Measurements from ENCODE around the gene SIX3.

Gene SIX3

DNA sequence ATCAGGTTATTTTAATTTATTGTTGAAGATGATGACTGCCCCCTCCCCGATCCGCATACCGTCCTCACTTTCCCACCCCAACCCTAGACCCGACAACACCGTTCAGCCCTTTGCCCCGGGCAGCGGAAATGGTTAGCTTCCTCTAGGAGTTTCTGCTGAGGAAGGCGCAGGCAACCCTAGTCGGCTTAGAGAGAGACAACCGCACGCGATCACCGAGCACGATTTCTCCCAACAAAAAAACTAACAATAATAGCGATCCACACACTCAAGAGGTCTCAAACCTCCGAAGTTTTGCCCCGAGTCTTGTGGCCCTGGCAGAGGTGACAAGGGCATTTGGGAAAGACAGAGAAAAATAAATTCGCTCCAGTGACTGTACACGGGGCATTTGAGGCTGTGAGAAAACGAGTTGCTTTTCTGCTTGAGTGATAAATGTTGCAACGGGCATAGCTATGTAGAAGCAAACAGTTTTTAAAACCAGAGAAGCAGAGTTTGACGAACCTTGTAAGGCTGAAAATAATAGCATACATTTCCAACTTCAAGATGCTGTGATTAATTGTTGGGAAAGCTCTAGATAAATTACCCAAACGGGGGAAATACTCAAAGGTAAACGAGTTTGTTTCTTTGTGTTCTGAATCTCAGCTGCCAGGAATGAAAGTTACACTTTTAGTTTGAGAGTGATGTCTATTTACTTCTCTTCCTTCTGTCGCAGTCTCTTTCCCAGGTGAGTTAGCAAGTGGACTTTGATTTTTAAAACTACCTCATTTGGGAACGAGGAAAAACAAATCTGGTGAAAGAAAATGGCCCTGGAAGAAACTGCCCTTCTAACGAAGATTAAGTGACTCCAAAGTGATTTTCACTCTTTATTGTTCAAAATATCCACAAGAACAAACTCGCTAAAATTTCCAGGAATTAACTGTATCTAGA is 11.0 kb upstream of the SIX3 start:
- Histone ChIP-seq H3K9me3 (ENCODE audit: control insufficient read depth in 1 of 2, low read length in 2 of 2) (no peaks in the 10 kb centered on the region), H3K4me3 (ENCODE audit: low read depth in 1 of 2, low read length in 2 of 2) (no peak overlapping the region), H3K9ac (ENCODE audit: low read depth in 1 of 2, low read length in 2 of 2) (no peak overlapping the region), H3K4me1 (ENCODE audit: control insufficient read depth in 1 of 2, insufficient read depth in 2 of 2, low read length in 2 of 2) (peaks cover 0 to 10% of the 10 kb centered on the region in 2 donors), H3K27me3 (ENCODE audit: control insufficient read depth in 1 of 2, insufficient read depth in 2 of 2, low read length in 2 of 2) (peaks cover 84 to 90% of the 10 kb centered on the region in 2 donors), H3K36me3 (ENCODE audit: control insufficient read depth in 1 of 2, insufficient read depth in 2 of 2, low read length in 2 of 2) (no peaks in the 10 kb centered on the region), H3K27ac (ENCODE audit: low read depth, low read length) (no peak overlapping the region)

DNA sequence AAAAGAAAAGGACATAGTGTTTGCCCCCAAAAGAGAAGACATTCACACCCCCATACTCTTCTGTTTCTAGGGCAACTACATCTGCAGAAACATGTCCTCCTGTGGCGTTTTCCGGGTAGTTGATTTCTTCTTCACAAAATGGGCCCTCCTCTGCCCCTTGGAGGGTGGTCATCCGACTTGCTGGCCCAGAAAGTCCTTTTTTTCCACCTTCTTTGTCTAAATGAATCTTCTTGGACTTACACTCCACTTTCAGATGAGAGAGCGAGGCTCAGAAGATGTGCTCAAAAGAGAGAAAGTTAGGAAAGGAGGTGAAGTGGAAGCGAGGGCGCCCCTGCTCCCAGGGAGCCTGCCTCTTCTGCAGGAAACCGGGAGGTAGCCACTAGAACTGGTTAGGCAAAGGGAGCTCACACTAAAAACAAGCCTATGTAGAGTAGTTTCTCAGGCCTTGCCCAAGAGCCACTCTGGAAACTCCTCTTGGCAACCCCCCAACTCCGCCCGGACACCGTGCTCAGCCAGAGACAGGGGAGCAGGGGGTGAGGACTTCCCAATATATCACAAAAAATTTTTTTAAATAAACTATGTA is 10.2 kb upstream of the SIX3 start:
- Histone ChIP-seq H3K27me3 (ENCODE audit: control insufficient read depth in 1 of 2, insufficient read depth in 2 of 2, low read length in 2 of 2) (peaks cover 81 to 89% of the 10 kb centered on the region in 2 donors), H3K36me3 (ENCODE audit: control insufficient read depth in 1 of 2, insufficient read depth in 2 of 2, low read length in 2 of 2) (no peaks in the 10 kb centered on the region), H3K27ac (ENCODE audit: low read depth, low read length) (no peak overlapping the region), H3K9ac (ENCODE audit: low read depth in 1 of 2, low read length in 2 of 2) (no peak overlapping the region), H3K4me1 (ENCODE audit: control insufficient read depth in 1 of 2, insufficient read depth in 2 of 2, low read length in 2 of 2) (peaks cover 0 to 10% of the 10 kb centered on the region in 2 donors), H3K4me3 (ENCODE audit: low read depth in 1 of 2, low read length in 2 of 2) (no peak overlapping the region), H3K9me3 (ENCODE audit: control insufficient read depth in 1 of 2, low read length in 2 of 2) (no peaks in the 10 kb centered on the region)

GRCh38 chr2:44932079-44932478 is 9.4 kb upstream of the SIX3 start:
- Histone ChIP-seq H3K9ac (ENCODE audit: low read depth in 1 of 2, low read length in 2 of 2) (no peak overlapping the region), H3K27ac (ENCODE audit: low read depth, low read length) (no peak overlapping the region), H3K4me1 (ENCODE audit: control insufficient read depth in 1 of 2, insufficient read depth in 2 of 2, low read length in 2 of 2) (peaks cover 0 to 10% of the 10 kb centered on the region in 2 donors), H3K9me3 (ENCODE audit: control insufficient read depth in 1 of 2, low read length in 2 of 2) (no peaks in the 10 kb centered on the region), H3K27me3 (ENCODE audit: control insufficient read depth in 1 of 2, insufficient read depth in 2 of 2, low read length in 2 of 2) (peaks cover 84 to 91% of the 10 kb centered on the region in 2 donors), H3K4me3 (ENCODE audit: low read depth in 1 of 2, low read length in 2 of 2) (no peak overlapping the region), H3K36me3 (ENCODE audit: control insufficient read depth in 1 of 2, insufficient read depth in 2 of 2, low read length in 2 of 2) (no peaks in the 10 kb centered on the region)

DNA sequence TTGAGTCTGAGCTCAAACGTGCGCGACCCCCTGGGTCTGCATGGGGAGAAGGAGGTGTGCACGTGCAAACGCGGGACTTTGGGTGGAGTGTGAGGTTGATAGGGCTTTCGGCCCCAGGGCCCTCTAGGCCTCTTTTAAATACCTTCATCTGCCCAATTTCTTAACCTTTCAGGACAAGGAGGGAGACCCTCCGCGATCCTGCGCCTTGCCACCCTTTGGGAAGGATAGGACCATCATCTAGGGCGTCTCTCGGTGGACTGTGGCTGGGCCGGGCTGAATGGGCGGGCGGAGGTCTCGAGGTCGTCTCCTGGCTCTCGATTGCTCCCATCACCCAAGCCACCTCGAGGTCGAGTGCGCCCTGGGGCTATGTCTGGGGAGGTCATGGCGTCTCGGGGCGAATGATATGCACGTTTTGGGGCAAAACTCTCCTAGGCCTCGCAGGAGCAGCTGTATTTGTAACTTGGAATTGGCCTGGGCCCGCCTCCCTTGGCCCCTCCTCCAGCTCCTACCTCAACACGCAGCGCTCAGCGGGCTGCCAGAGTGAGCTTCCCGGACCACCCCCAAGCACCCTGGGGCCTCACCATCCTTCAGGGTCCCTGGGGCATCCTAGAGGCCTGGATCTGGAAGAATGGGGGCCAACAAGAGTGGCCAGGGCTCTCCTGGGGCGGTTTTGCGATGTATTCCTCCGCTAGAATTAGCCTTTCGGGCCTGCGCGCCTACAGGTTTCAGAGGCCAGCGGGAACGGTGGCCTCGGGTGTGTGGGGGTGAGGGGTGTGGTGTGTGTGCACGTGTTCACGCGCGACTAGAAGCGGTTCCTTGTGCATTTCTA is 8.7 kb upstream of the SIX3 start:
- H3K9me3 ChIP-seq (ENCODE audit: control insufficient read depth in 1 of 2, low read length in 2 of 2), result no peaks in the 10 kb centered on the region
- no peaks in the 10 kb centered on the region for H3K36me3 ChIP-seq (ENCODE audit: control insufficient read depth in 1 of 2, insufficient read depth in 2 of 2, low read length in 2 of 2)
- H3K4me1 ChIP-seq (ENCODE audit: control insufficient read depth in 1 of 2, insufficient read depth in 2 of 2, low read length in 2 of 2), result peaks cover 0 to 10% of the 10 kb centered on the region in 2 donors
- H3K9ac ChIP-seq (ENCODE audit: low read depth in 1 of 2, low read length in 2 of 2), result no peak overlapping the region
- peaks cover 83 to 90% of the 10 kb centered on the region in 2 donors for H3K27me3 ChIP-seq (ENCODE audit: control insufficient read depth in 1 of 2, insufficient read depth in 2 of 2, low read length in 2 of 2)
- H3K4me3 ChIP-seq (ENCODE audit: low read depth in 1 of 2, low read length in 2 of 2), result no peak overlapping the region
- H3K27ac ChIP-seq (ENCODE audit: low read depth, low read length), result no peak overlapping the region

DNA sequence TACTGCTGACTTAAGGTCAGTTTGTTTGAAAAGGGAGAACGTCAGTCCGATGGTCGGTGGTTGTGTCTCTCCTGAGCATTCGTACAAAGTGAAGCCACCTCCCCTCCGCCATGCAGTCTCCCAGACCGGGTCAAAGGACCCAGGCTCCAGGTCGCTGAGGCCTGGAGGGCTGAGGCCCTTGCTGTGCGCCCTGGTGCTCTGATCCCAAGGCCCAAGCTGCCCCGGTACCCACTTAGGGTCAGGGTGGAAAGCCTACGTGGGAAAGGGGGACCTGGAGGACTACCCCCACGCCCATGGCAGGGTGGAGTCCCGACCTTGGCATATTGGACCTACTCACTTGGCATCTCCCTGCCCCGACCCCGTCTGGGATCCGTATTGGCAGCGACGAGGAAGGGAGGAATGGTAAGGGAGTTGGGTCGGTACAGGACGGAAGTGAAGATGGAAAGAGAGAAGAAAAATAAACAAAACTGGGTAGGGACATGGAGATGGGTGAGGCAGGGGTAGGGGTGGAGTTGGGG is 8.0 kb upstream of the SIX3 start:
- H3K4me3 ChIP-seq (ENCODE audit: low read depth in 1 of 2, low read length in 2 of 2), result no peak overlapping the region
- peaks cover 83 to 90% of the 10 kb centered on the region in 2 donors for H3K27me3 ChIP-seq (ENCODE audit: control insufficient read depth in 1 of 2, insufficient read depth in 2 of 2, low read length in 2 of 2)
- no peak overlapping the region for H3K27ac ChIP-seq (ENCODE audit: low read depth, low read length)
- no peak overlapping the region for H3K9ac ChIP-seq (ENCODE audit: low read depth in 1 of 2, low read length in 2 of 2)
- H3K9me3 ChIP-seq (ENCODE audit: control insufficient read depth in 1 of 2, low read length in 2 of 2), result no peaks in the 10 kb centered on the region
- H3K36me3 ChIP-seq (ENCODE audit: control insufficient read depth in 1 of 2, insufficient read depth in 2 of 2, low read length in 2 of 2), result no peaks in the 10 kb centered on the region
- peaks cover 0 to 14% of the 10 kb centered on the region in 2 donors for H3K4me1 ChIP-seq (ENCODE audit: control insufficient read depth in 1 of 2, insufficient read depth in 2 of 2, low read length in 2 of 2)

- H3K4me1 ChIP-seq (ENCODE audit: control insufficient read depth in 1 of 2, insufficient read depth in 2 of 2, low read length in 2 of 2), result peaks cover 0 to 16% of the 10 kb centered on the region in 2 donors
- no peak overlapping the region for H3K4me3 ChIP-seq (ENCODE audit: low read depth in 1 of 2, low read length in 2 of 2)
- no peak overlapping the region for H3K27ac ChIP-seq (ENCODE audit: low read depth, low read length)
- H3K9ac ChIP-seq (ENCODE audit: low read depth in 1 of 2, low read length in 2 of 2), result no peak overlapping the region
- H3K36me3 ChIP-seq (ENCODE audit: control insufficient read depth in 1 of 2, insufficient read depth in 2 of 2, low read length in 2 of 2), result no peaks in the 10 kb centered on the region
- no peaks in the 10 kb centered on the region for H3K9me3 ChIP-seq (ENCODE audit: control insufficient read depth in 1 of 2, low read length in 2 of 2)
- peaks cover 79 to 90% of the 10 kb centered on the region in 2 donors for H3K27me3 ChIP-seq (ENCODE audit: control insufficient read depth in 1 of 2, insufficient read depth in 2 of 2, low read length in 2 of 2)
Observed at GRCh38 chr2:44934038-44934982, 7.2 kb upstream of the SIX3 start.

DNA sequence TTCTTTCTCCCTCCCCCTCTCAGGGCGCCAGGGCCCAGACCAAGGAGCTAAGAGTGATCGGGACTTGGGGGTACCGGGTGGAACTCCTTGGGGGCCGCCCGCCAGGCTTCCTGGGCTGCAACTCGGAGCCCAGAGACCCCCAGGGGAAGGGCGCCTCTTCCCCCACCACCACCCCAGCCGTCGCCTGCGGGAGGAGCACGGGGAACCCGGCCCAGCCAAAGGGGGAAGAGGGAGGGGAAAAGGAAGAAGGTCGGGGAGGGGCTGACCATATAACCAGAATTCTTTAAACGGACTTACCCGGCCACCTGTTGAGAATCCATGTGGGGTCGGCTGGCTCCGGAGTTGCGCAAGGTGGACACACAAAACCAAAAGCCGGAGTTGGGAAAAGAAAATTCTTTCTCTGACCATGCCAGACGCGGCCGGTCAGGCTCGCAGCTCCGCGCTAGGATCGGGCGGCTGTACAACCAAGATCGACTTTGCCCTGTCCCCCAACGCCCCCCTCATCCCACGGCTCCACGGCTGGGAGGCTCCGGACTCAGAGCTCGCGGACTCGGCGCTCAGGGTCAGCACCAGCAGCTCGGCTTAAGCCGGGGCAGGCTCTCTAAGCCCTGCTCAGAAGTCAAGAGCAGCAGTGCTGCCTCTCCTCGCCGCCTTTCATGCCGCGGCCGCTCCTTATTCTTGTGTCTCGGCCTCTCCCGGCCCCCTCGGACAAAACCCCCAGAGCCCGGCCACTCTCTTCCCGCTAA is 6.3 kb upstream of the SIX3 start:
- Histone ChIP-seq H3K27me3 (ENCODE audit: control insufficient read depth in 1 of 2, insufficient read depth in 2 of 2, low read length in 2 of 2) (peaks cover 81 to 91% of the 10 kb centered on the region in 2 donors), H3K9ac (ENCODE audit: low read depth in 1 of 2, low read length in 2 of 2) (no peak overlapping the region), H3K4me1 (ENCODE audit: control insufficient read depth in 1 of 2, insufficient read depth in 2 of 2, low read length in 2 of 2) (peaks cover 0 to 13% of the 10 kb centered on the region in 2 donors), H3K36me3 (ENCODE audit: control insufficient read depth in 1 of 2, insufficient read depth in 2 of 2, low read length in 2 of 2) (no peaks in the 10 kb centered on the region), H3K4me3 (ENCODE audit: low read depth in 1 of 2, low read length in 2 of 2) (no peak overlapping the region), H3K9me3 (ENCODE audit: control insufficient read depth in 1 of 2, low read length in 2 of 2) (no peaks in the 10 kb centered on the region), H3K27ac (ENCODE audit: low read depth, low read length) (no peak overlapping the region)

- Histone ChIP-seq H3K27ac (ENCODE audit: low read depth, low read length) (no peak overlapping the region), H3K9ac (ENCODE audit: low read depth in 1 of 2, low read length in 2 of 2) (no peak overlapping the region), H3K27me3 (ENCODE audit: control insufficient read depth in 1 of 2, insufficient read depth in 2 of 2, low read length in 2 of 2) (peaks cover 82 to 91% of the 10 kb centered on the region in 2 donors), H3K36me3 (ENCODE audit: control insufficient read depth in 1 of 2, insufficient read depth in 2 of 2, low read length in 2 of 2) (no peaks in the 10 kb centered on the region), H3K4me1 (ENCODE audit: control insufficient read depth in 1 of 2, insufficient read depth in 2 of 2, low read length in 2 of 2) (peaks cover 0 to 11% of the 10 kb centered on the region in 2 donors), H3K9me3 (ENCODE audit: control insufficient read depth in 1 of 2, low read length in 2 of 2) (no peaks in the 10 kb centered on the region), H3K4me3 (ENCODE audit: low read depth in 1 of 2, low read length in 2 of 2) (no peak overlapping the region)
Observed at GRCh38 chr2:44935729-44936098, 5.8 kb upstream of the SIX3 start.

DNA sequence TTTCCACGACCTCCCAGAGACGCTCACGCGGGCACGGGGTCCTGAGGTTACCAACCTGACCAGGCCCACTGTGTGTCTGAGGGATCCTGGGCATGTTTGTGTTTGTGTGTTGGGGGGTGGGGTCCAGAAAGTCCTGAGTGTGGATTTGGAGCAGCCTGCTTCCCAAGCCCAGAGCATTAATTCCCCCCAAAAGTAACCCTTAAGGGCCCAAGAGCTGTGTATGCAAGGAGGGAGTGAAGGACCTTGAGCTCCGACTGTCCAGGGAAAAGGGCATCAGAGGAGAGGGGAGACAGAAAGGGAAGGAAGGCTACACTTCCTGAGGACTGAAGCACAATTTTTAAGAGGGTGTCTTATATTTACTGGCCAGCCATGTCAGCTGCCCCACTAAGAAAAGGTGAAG is 5.2 kb upstream of the SIX3 start:
- Histone ChIP-seq H3K4me3 (ENCODE audit: low read depth in 1 of 2, low read length in 2 of 2) (no peak overlapping the region), H3K27me3 (ENCODE audit: control insufficient read depth in 1 of 2, insufficient read depth in 2 of 2, low read length in 2 of 2) (peaks cover 81 to 91% of the 10 kb centered on the region in 2 donors), H3K9me3 (ENCODE audit: control insufficient read depth in 1 of 2, low read length in 2 of 2) (no peaks in the 10 kb centered on the region), H3K9ac (ENCODE audit: low read depth in 1 of 2, low read length in 2 of 2) (no peak overlapping the region), H3K4me1 (ENCODE audit: control insufficient read depth in 1 of 2, insufficient read depth in 2 of 2, low read length in 2 of 2) (peaks cover 0 to 14% of the 10 kb centered on the region in 2 donors), H3K27ac (ENCODE audit: low read depth, low read length) (no peak overlapping the region), H3K36me3 (ENCODE audit: control insufficient read depth in 1 of 2, insufficient read depth in 2 of 2, low read length in 2 of 2) (no peaks in the 10 kb centered on the region)

Measured in duodenal mucosa (tissue), 2 donors.